Thyroid gland (tissue), 4 donors: ENCODE data around the gene CHCHD6. TPM values are rescaled to one million over a fixed set of nuclear protein-coding genes. Genes with fewer than 3 reads are reported as not detected.

Source experiments
- DNase-seq, 2 donors: peaks; one replicate each; pipeline ENCODE4 v3.0.0-alpha.2; 2019
- H3K27ac ChIP-seq, 3 donors: fragments of 200-600 bp; sonication (generic); 1 replicate in 2 of 3; 2 replicates in 1 of 3; pipeline ENCODE4 v1.5.1; 2016 to 2019; ENCODE audit warnings: mild to moderate bottlenecking in 1 of 3, moderate library complexity in 1 of 3
- H3K27me3 ChIP-seq: fragments of 200-600 bp; sonication (generic); one replicate; pipeline ENCODE4 v1.5.1; 2019
- H3K36me3 ChIP-seq, 2 donors: fragments of 200-600 bp; sonication (generic); one replicate each; pipeline ENCODE4 v1.5.1; 2016 to 2019
- H3K4me1 ChIP-seq, 2 donors: fragments of 200-600 bp; sonication (generic); one replicate each; pipeline ENCODE4 v1.5.1; 2017 to 2019
- H3K4me3 ChIP-seq, 3 donors: fragments of 200-600 bp; sonication (generic); replicated peaks in 1 of 3; 1 replicate in 2 of 3; 2 replicates in 1 of 3; pipeline ENCODE4 v1.5.1; 2016; ENCODE audit warnings: mild to moderate bottlenecking in 1 of 3
- H3K9me3 ChIP-seq: fragments of 200-600 bp; sonication (generic); one replicate; pipeline ENCODE4 v1.5.1; 2017
- POLR2A ChIP-seq, 2 donors: fragments of 450-650 bp; IDR thresholded peaks; one replicate each; pipeline ENCODE4 v1.6.1; 2017; ENCODE audit warnings: antibody characterized with exemption in 2 of 2, mild to moderate bottlenecking in 2 of 2, moderate library complexity in 1 of 2
- WGBS, 2 donors: methylation state at CpG; one replicate each; pipeline ENCODE4 v1.1.5; 2017; 5-methylcytosine and 5-hydroxymethylcytosine counted together
- intact Hi-C: fragments of 100-400 bp; cut with DNase I; formaldehyde crosslinking; loops from one replicate; pipeline ENCODE4 v1.15.1; 2023
- total RNA-seq, 4 donors: library from RNA; depleted of rRNA; stranded (reverse); fragments of >200 nt; gene quantifications; one replicate each; pipeline ENCODE4 v1.2.3, GENCODE V29; 2016
- TF ChIP-seq, protein P1 (sequence below), 6 experiments: fragments of 200-600 bp in 3 of 6; fragments of 450-650 bp in 3 of 6; sonication (generic) in 3 of 6; IDR thresholded peaks; one replicate each; pipeline ENCODE4 v1.5.1; 2016 to 2019; ENCODE audit warnings: antibody characterized with exemption in 6 of 6, mild to moderate bottlenecking in 2 of 6, inconsistent platforms in 1 of 6, moderate library complexity in 1 of 6

Gene CHCHD6
- total RNA-seq, 4 donors from 2014 or later = 22.9 to 27.8 (median 24.4) TPM

DNA sequence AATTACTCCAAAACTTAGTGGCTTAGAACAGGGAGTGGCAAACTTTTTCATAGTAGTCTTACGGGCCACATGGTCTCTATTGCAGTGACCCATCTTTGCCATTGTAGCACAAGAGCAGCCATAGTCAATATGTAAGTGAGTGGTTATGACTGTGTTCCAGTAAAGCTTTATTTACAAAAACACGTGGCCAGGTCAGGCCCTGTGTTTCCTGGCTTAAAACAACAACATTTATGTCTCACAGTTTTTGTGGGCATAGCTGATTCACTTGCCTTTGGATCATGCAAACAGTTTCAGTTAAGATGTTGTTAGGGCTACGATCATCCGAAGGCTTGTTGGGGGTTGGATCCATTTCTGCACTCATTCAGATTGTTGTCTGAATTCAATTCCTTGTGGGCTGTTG is 103.8 kb downstream of the CHCHD6 start:
- no peak overlapping the region for H3K27ac ChIP-seq
- WGBS, 2 donors = 92 to 93% methylated on average over 4 of the region's 4 CpGs

GRCh38 chr3:126811530-126811929 is 107.5 kb downstream of the CHCHD6 start:
- H3K4me1 ChIP-seq = peaks cover 7% of the 10 kb centered on the region in 2 donors
- TF ChIP-seq POLR2A (IDR thresholded peaks at IDR 0.05) = no peak
- TF ChIP-seq, protein P1, sequence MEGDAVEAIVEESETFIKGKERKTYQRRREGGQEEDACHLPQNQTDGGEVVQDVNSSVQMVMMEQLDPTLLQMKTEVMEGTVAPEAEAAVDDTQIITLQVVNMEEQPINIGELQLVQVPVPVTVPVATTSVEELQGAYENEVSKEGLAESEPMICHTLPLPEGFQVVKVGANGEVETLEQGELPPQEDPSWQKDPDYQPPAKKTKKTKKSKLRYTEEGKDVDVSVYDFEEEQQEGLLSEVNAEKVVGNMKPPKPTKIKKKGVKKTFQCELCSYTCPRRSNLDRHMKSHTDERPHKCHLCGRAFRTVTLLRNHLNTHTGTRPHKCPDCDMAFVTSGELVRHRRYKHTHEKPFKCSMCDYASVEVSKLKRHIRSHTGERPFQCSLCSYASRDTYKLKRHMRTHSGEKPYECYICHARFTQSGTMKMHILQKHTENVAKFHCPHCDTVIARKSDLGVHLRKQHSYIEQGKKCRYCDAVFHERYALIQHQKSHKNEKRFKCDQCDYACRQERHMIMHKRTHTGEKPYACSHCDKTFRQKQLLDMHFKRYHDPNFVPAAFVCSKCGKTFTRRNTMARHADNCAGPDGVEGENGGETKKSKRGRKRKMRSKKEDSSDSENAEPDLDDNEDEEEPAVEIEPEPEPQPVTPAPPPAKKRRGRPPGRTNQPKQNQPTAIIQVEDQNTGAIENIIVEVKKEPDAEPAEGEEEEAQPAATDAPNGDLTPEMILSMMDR (IDR thresholded peaks at IDR 0.05) = no peak
- DNase-seq = no peak
- 86 to 95% methylated on average over 1 of the region's 1 CpG for WGBS, 2 donors
- H3K36me3 ChIP-seq = no peaks in the 10 kb centered on the region
- H3K9me3 ChIP-seq = no peaks in the 10 kb centered on the region
- no peak overlapping the region for H3K4me3 ChIP-seq
- no peaks in the 10 kb centered on the region for H3K27me3 ChIP-seq
- intact Hi-C loops = no loop called here
- no peak overlapping the region for H3K27ac ChIP-seq

More for the DNA sequence above, 103.8 kb downstream of the CHCHD6 start:
- Histone ChIP-seq H3K9me3 (no peaks in the 10 kb centered on the region), H3K36me3 (no peaks in the 10 kb centered on the region), H3K4me3 (no peak overlapping the region), H3K27me3 (no peaks in the 10 kb centered on the region), H3K4me1 (peaks cover 0 to 2% of the 10 kb centered on the region in 2 donors)
- DNase-seq = no peak
- no peak for TF ChIP-seq POLR2A (IDR thresholded peaks at IDR 0.05)
- TF ChIP-seq, protein P1 (IDR thresholded peaks at IDR 0.05) = no peak
- intact Hi-C loops = no loop called here

GRCh38 chr3:126816298-126816697 is 112.3 kb downstream of the CHCHD6 start:
- Histone ChIP-seq H3K4me1 (peaks cover 21% of the 10 kb centered on the region in 2 donors), H3K27me3 (no peaks in the 10 kb centered on the region), H3K9me3 (no peaks in the 10 kb centered on the region), H3K27ac (no peak overlapping the region), H3K36me3 (no peaks in the 10 kb centered on the region), H3K4me3 (no peak overlapping the region)
- no peak for TF ChIP-seq POLR2A (IDR thresholded peaks at IDR 0.05)
- TF ChIP-seq, protein P1 (IDR thresholded peaks at IDR 0.05) = no peak
- 77 to 78% methylated on average over 6 of the region's 6 CpGs for WGBS, 2 donors
- DNase-seq = no peak
- intact Hi-C loops = no loop called here

- peak overlapping the region in 2 of 3 donors; percentile 43 to 50 for H3K27ac ChIP-seq
- intact Hi-C loops = no loop called here
- peaks cover 18 to 21% of the 10 kb centered on the region in 2 donors for H3K4me1 ChIP-seq
- no peaks in the 10 kb centered on the region for H3K27me3 ChIP-seq
- DNase-seq = peak; percentile 69 to 71
- WGBS, 2 donors = 28 to 41% methylated on average over 6 of the region's 6 CpGs
- TF ChIP-seq, protein P1 (IDR thresholded peaks at IDR 0.05) = peak in 1 of 6 experiments; percentile 14
- no peak for TF ChIP-seq POLR2A (IDR thresholded peaks at IDR 0.05)
- H3K9me3 ChIP-seq = no peaks in the 10 kb centered on the region
- no peak overlapping the region for H3K4me3 ChIP-seq
- no peaks in the 10 kb centered on the region for H3K36me3 ChIP-seq
Measured at GRCh38 chr3:126816986-126817777, 113.1 kb downstream of the CHCHD6 start.

GRCh38 chr3:126817781-126818180 is 113.7 kb downstream of the CHCHD6 start:
- Histone ChIP-seq H3K4me1 (peaks cover 18 to 21% of the 10 kb centered on the region in 2 donors), H3K27ac (peak overlapping the region in 2 of 3 donors; percentile 43 to 50), H3K27me3 (no peaks in the 10 kb centered on the region), H3K4me3 (no peak overlapping the region), H3K9me3 (no peaks in the 10 kb centered on the region), H3K36me3 (no peaks in the 10 kb centered on the region)
- intact Hi-C loops = no loop called here
- WGBS, 2 donors = 96 to 100% methylated on average over 1 of the region's 1 CpG
- TF ChIP-seq, protein P1 (IDR thresholded peaks at IDR 0.05) = no peak
- TF ChIP-seq POLR2A (IDR thresholded peaks at IDR 0.05) = no peak
- DNase-seq = no peak
